ENCODE data around the gene XYLT1. TPM values are rescaled to one million over a fixed set of nuclear protein-coding genes. Genes with fewer than 3 reads are reported as not detected.

The XYLT1 gene
- total and polyA plus RNA-seq, 2 of the 8 experiments (the other 6 are each of a cell fraction or from before 2014, with no cell fraction given), result 6.6 to 25.4 TPM

DNA sequence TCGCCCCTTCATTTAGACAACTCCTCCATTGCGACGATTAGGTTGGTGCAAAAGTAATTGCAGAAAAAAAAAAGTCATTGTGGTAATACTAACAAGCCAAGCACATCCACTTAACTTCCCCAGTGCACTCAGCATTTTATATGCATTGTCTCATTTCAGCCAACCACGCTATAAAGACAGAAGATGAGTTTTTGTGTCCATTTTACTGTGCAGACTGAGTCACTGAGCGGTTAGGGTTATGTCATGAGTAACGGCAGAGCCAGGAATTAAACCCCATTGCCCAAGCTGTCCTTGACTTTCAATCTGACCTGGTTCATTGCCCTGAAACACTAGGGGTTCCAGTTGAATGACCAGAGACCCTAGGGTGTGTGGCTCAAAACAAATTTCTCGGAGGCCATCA, 218.7 kb downstream of the XYLT1 start:
- Histone ChIP-seq H2AK5ac (ENCODE audit: low read depth, low read length) (no peak overlapping the region), H3K27me3 (replicated peaks in 1 of 4; ENCODE audit: control insufficient read depth in 3 of 4, extremely low read depth in 1 of 4, insufficient read depth in 3 of 4, low read length in 3 of 4) (no peaks in the 10 kb centered on the region), H2BK15ac (ENCODE audit: low read length) (no peak overlapping the region), H3K4me1 (replicated peaks in 1 of 4; ENCODE audit: control insufficient read depth in 3 of 4, insufficient read depth in 4 of 4, low read length in 3 of 4) (no peaks in the 10 kb centered on the region), H3K4ac (replicated peaks; ENCODE audit: insufficient read length, low read depth, low read length) (no peak overlapping the region), H3K79me1 (ENCODE audit: low read depth, low read length) (no peaks in the 10 kb centered on the region; the same call in 1 of the 2 replicates), H3K9me3 (ENCODE audit: insufficient read depth in 2 of 2, low read depth in 1 of 2, low read length in 1 of 2) (no peaks in the 10 kb centered on the region), H2BK12ac (ENCODE audit: low read depth, low read length) (no peak overlapping the region), H3K4me3 (ENCODE audit: extremely low read depth in 1 of 4, insufficient read depth in 2 of 4, low read depth in 3 of 4, low read length in 4 of 4) (no peak overlapping the region), H2BK120ac (replicated peaks; ENCODE audit: low read depth, low read length) (no peak overlapping the region), H4K8ac (ENCODE audit: extremely low read depth, insufficient read depth, low read length) (no peak overlapping the region), H3K14ac (ENCODE audit: insufficient read length) (no peak overlapping the region), H2BK5ac (ENCODE audit: low read depth, low read length) (no peak overlapping the region), H2AFZ (ENCODE audit: low read length) (no peak overlapping the region), H3K18ac (ENCODE audit: extremely low read depth, low read length) (no peak overlapping the region), H3K9ac (replicated peaks in 1 of 4; ENCODE audit: extremely low read depth in 1 of 4, low read depth in 3 of 4, low read length in 3 of 4) (no peak overlapping the region), H3K4me2 (ENCODE audit: insufficient read depth in 1 of 2, low read depth in 2 of 2, low read length in 2 of 2) (no peak overlapping the region), H3K56ac (replicated peaks; ENCODE audit: insufficient read length, low read depth, low read length) (no peak overlapping the region), H3K23ac (ENCODE audit: insufficient read length) (no peak overlapping the region), H3K27ac (ENCODE audit: low read depth, low read length) (no peak overlapping the region), H4K5ac (ENCODE audit: insufficient read length, low read depth, low read length) (no peak overlapping the region), H4K20me1 (replicated peaks in 1 of 2; ENCODE audit: control insufficient read depth in 1 of 2, insufficient read depth in 2 of 2, low read length in 2 of 2) (peaks cover 0 to 3% of the 10 kb centered on the region in 2 experiments), H3K36me3 (ENCODE audit: control insufficient read depth in 2 of 4, insufficient read depth in 4 of 4, low read length in 3 of 4) (no peaks in the 10 kb centered on the region), H3K23me2 (ENCODE audit: low read depth, low read length) (no peaks in the 10 kb centered on the region), H2BK20ac (ENCODE audit: low read length) (no peak overlapping the region), H3K79me2 (ENCODE audit: control insufficient read depth in 1 of 2, insufficient read depth in 2 of 2, low read length in 2 of 2) (no peaks in the 10 kb centered on the region), H4K91ac (replicated peaks; ENCODE audit: insufficient read length, low read length) (no peak overlapping the region)
- ChIA-PET POLR2A (ENCODE audit: partially characterized antibody) (no interaction called here), CTCF (ENCODE audit: partially characterized antibody) (interaction anchor here (0.5 to 2.2 kb wide), 9 partner anchors 10 to 731 kb away, joined by 3 to 7 read pairs (median 3); no protein-coding TSS in a partner anchor)
- 95% methylated on average over 7 of the region's 7 CpGs; no CpG with 5 or more reads in 1 of the 2 experiments for WGBS, 2 experiments (ENCODE audit: extremely low coverage in 1 of 2, insufficient coverage in 1 of 2, insufficient read length in 1 of 2, insufficient replicate concordance in 2 of 2, low coverage in 1 of 2, low lambda C conversion rate in 2 of 2, missing lambda C conversion rate in 1 of 2)
- no peak for FAIRE-seq
- DNase-seq (ENCODE audit: low read depth in 1 of 2, low spot score in 2 of 2), result no peak
- TF ChIP-seq PHF8 (conservative IDR thresholded peaks at IDR 0.05; ENCODE audit: low read depth, low read length) (no peak), NANOG (IDR thresholded peaks at IDR 0.05; ENCODE audit: insufficient read depth, low read depth, low read length, poor library complexity, severe bottlenecking) (no peak), SAP30 (IDR thresholded peaks at IDR 0.05; ENCODE audit: insufficient read depth, insufficient replicate concordance, low read length) (no peak)
- TF ChIP-seq, protein P1, sequence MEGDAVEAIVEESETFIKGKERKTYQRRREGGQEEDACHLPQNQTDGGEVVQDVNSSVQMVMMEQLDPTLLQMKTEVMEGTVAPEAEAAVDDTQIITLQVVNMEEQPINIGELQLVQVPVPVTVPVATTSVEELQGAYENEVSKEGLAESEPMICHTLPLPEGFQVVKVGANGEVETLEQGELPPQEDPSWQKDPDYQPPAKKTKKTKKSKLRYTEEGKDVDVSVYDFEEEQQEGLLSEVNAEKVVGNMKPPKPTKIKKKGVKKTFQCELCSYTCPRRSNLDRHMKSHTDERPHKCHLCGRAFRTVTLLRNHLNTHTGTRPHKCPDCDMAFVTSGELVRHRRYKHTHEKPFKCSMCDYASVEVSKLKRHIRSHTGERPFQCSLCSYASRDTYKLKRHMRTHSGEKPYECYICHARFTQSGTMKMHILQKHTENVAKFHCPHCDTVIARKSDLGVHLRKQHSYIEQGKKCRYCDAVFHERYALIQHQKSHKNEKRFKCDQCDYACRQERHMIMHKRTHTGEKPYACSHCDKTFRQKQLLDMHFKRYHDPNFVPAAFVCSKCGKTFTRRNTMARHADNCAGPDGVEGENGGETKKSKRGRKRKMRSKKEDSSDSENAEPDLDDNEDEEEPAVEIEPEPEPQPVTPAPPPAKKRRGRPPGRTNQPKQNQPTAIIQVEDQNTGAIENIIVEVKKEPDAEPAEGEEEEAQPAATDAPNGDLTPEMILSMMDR (IDR thresholded peaks at IDR 0.05; ENCODE audit: control extremely low read depth in 1 of 3, insufficient read depth in 1 of 3, low read depth in 1 of 3, low read length in 3 of 3), result no peak

Data from H1 (cell line).